CD4-positive, alpha-beta T cell treated with Interleukin-15 for 4 hours (primary cell): ENCODE results near the gene ETV5.

Source experiments
- DNase-seq: peaks from one replicate; pipeline ENCODE4 v3.0.0-alpha.2; 2020; ENCODE audit warnings: low spot score

ETV5 gene

GRCh38 chr3:186108941-186109865, at the start of gene ETV5:
TSS of gene ETV5 (minus strand) at chr3:186109089. CDS start at chr3:186105868, 3,221 bp downstream.
- peak; percentile 91 for DNase-seq

DNA sequence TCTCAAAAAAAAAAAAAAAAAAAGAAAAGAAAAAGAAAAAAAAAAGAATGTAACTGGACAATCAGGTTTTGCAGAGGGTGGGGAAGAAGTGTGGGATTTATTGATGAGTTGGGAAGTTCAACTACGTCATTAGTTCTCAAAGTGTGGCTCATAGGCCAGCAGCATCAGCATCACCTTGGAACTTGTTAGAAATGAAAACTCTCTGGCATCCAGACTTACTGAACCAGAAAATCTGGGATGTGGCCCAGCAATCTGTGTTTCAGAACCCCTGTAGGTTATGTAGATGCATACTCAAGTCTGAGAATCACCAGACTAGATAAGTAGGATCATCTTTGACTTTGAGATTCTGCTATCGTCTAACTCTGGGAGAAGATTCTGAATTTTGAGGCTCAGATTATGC, 45.8 kb upstream of the ETV5 start:
- no peak for DNase-seq

DNA sequence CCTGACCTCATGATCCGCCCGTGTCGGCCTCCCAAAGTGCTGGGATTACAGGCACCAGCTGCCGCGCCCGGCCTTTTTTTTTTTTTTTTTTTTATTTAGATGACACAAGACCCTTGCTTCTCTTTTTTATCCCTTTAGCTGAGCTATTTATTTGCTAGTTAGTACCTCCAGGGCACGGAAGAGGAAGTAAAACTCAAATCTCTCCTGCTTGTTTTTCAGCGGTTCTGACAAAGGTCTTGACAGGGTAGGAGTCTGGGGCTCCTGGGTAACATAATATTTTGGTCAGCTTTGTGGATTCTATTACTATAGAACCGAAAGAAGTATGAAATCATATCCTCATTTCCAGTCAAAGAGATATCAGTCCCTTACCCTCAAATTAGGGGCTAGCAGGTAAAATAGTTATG, 44.0 kb upstream of the ETV5 start:
- no peak for DNase-seq

DNA sequence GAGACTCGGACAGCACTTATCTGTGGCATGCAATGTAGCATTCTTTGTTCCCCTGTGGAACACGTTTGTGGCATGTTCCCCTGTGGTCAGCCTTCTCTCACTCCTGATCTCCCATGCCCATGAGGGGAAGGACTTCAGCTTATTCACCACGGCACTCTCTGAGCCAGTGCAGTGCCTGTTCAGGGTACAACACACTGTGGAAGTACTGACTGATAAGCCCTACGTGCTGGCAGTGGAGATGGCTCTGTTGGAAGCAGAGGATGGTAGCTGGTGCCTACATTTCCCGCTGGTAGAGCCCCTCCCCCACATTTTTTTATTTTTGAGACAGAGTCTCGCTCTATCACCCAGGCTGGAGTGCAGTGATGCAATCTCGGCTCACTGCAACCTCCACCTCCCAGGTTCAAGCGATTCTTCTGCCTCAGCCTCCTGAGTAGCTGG, 43.5 kb upstream of the ETV5 start:
- no peak for DNase-seq

- no peak for DNase-seq
Observed at GRCh38 chr3:186151077-186151971, 42.4 kb upstream of the ETV5 start.

- no peak for DNase-seq
Observed at GRCh38 chr3:186150041-186150830, 41.3 kb upstream of the ETV5 start.

GRCh38 chr3:186149319-186149960, 40.6 kb upstream of the ETV5 start:
- DNase-seq = no peak

GRCh38 chr3:186144257-186144656, 35.4 kb upstream of the ETV5 start:
- DNase-seq = no peak

GRCh38 chr3:186143250-186143649, 34.4 kb upstream of the ETV5 start:
- DNase-seq = no peak

- no peak for DNase-seq
Observed at GRCh38 chr3:186142393-186142932, 33.6 kb upstream of the ETV5 start.

- DNase-seq = no peak
Observed at GRCh38 chr3:186141790-186142189, 32.9 kb upstream of the ETV5 start.

DNA sequence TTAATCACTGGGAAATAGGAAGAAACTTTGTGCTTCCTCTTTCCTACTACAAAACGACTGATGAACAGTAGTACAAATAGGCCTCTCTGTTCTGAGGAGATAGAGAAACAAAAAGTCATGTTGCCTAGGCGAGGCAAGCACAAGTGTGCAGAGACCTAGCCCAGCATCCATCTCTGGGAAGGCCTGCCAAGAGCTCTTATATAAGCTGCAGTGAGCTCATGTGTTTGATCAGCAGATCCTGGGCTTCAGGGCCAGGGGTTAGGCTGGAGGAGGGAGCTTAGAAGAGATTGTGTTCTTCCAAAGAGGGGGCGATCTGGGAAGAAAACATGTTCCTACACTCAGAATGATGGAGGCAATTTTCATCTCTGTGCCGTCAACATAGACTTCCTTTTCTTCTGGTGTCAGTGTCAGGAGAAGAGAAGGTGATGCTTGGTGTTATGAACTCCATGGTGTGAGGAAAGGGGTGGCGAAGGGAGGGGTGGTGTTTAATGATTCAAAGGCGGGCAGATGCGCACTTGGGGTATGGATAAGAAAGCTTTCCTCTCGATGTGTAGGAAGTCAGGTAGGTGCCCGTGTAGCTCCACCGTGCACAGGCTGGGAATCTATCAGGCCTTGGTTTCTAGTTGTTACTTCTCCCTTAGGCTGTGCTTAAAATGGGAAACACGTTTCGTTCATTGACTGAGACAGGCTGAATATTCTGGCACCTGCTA, 29.5 kb upstream of the ETV5 start:
- DNase-seq = no peak

- DNase-seq = no peak
Observed at GRCh38 chr3:186137051-186137685, 28.3 kb upstream of the ETV5 start.

DNA sequence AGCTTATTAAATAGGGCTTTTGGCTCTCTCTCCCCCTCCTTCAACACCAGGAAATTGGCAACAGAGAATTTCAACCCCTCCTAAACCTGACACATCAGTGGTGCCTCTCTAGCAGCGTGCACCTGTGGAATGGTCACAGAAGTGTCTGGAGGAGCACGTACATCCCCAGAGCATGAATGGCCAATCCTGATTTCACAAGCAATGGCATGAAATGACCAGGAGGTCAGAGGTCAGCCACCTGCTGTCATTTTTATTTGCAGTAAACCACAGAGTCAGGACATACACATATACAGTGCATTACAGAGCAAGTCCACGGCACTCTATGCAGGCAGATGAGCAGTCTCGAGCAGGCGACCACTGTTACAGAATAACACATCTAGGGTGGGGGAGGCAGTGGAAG, 25.1 kb upstream of the ETV5 start:
- DNase-seq = no peak

- no peak for DNase-seq
Observed at GRCh38 chr3:186132487-186132886, 23.6 kb upstream of the ETV5 start.

GRCh38 chr3:186129206-186129605, 20.3 kb upstream of the ETV5 start:
- no peak for DNase-seq

- no peak for DNase-seq
Observed at GRCh38 chr3:186128158-186128557, 19.3 kb upstream of the ETV5 start.

GRCh38 chr3:186127463-186127862, 18.6 kb upstream of the ETV5 start:
- no peak for DNase-seq

DNA sequence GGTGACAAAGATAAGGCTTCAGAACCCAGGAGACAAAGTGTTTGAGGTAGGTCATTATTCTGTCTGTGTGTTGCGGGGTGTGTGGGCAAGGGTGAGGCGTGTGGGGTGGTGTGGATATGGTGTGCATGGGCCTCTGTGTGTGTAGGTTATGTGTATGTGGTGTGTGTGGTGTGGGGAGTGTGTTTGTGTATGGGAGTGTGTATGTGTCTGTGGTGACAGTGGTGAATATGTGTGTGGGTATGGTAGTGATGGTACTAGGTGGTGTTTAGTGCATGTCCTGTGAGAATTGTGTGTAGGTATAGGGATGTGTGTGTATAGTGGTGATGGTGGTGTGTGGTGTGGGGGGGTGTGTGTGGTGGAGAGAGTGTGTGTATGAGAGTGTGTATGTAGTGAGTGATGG, 16.2 kb upstream of the ETV5 start:
- no peak for DNase-seq

GRCh38 chr3:186124592-186124991, 15.7 kb upstream of the ETV5 start:
- DNase-seq = no peak
